ENCODE measurements around the gene FAM20C.

FAM20C gene

GRCh38 chr7:209906-210305, 17.5 kb downstream of the FAM20C start:
- no peak for DNase-seq (ENCODE audit: low spot score)

- no peak for DNase-seq (ENCODE audit: low spot score)
These were observed 18.1 kb downstream of the FAM20C start for GRCh38 chr7:210401-210925.

GRCh38 chr7:211033-211714, 18.8 kb downstream of the FAM20C start:
- no peak for DNase-seq (ENCODE audit: low spot score)

GRCh38 chr7:211715-212058, 19.3 kb downstream of the FAM20C start:
- DNase-seq (ENCODE audit: low spot score) = no peak

- DNase-seq (ENCODE audit: low spot score) = no peak
These were observed 20.4 kb downstream of the FAM20C start for GRCh38 chr7:212754-213153.

GRCh38 chr7:213324-213993, 21.1 kb downstream of the FAM20C start:
- DNase-seq (ENCODE audit: low spot score) = no peak

GRCh38 chr7:214410-215212, 22.2 kb downstream of the FAM20C start:
- no peak for DNase-seq (ENCODE audit: low spot score)

GRCh38 chr7:216360-217300, 24.3 kb downstream of the FAM20C start:
- DNase-seq (ENCODE audit: low spot score) = no peak

- no peak for DNase-seq (ENCODE audit: low spot score)
These were observed 25.4 kb downstream of the FAM20C start for GRCh38 chr7:217781-218180.

GRCh38 chr7:218316-218715, 25.9 kb downstream of the FAM20C start:
- DNase-seq (ENCODE audit: low spot score) = no peak

- DNase-seq (ENCODE audit: low spot score) = no peak
These were observed 26.7 kb downstream of the FAM20C start for GRCh38 chr7:218896-219580.

GRCh38 chr7:219581-220150, 27.3 kb downstream of the FAM20C start:
- no peak for DNase-seq (ENCODE audit: low spot score)

- DNase-seq (ENCODE audit: low spot score) = no peak
These were observed 27.9 kb downstream of the FAM20C start for GRCh38 chr7:220151-220841.

- no peak for DNase-seq (ENCODE audit: low spot score)
These were observed 29.8 kb downstream of the FAM20C start for GRCh38 chr7:221978-222715.

GRCh38 chr7:222716-223041, 30.3 kb downstream of the FAM20C start:
- DNase-seq (ENCODE audit: low spot score) = no peak

- no peak for DNase-seq (ENCODE audit: low spot score)
These were observed 30.9 kb downstream of the FAM20C start for GRCh38 chr7:223118-223800.

- no peak for DNase-seq (ENCODE audit: low spot score)
These were observed 31.5 kb downstream of the FAM20C start for GRCh38 chr7:223861-224260.

GRCh38 chr7:226281-226895, 34.0 kb downstream of the FAM20C start:
- DNase-seq (ENCODE audit: low spot score) = no peak

GRCh38 chr7:227926-228325, 35.6 kb downstream of the FAM20C start:
- DNase-seq (ENCODE audit: low spot score) = no peak
